Kidney (tissue), 14 donors: ENCODE measurements around the gene TNFRSF12A. TPM values are rescaled to one million over a fixed set of nuclear protein-coding genes. Genes with fewer than 3 reads are reported as not detected.

Experiments
- DNase-seq, 5 donors: peaks; one replicate each; pipeline ENCODE4 v3.0.0-alpha.2; 2013 to 2020
- FAIRE-seq: peaks from 2 replicates; lab custom pipeline; 2012; peaks lifted over from hg19 to GRCh38; lab: Jason Lieb, UNC
- H3K27ac ChIP-seq, 2 donors: one replicate each; pipeline ENCODE4 v1.7.0; 2013; ENCODE audit warnings: low read depth in 2 of 2, low read length in 2 of 2, inconsistent platforms in 1 of 2
- H3K27me3 ChIP-seq: one replicate; pipeline ENCODE4 v1.7.1; 2013; ENCODE audit warnings: low read length, inconsistent platforms; ENCODE audit not compliant: control insufficient read depth, insufficient read depth
- H3K36me3 ChIP-seq, 3 donors: one replicate each; pipeline versions ENCODE4 v1.7.0 to v1.7.1; 2013; ENCODE audit warnings: low read length in 3 of 3, control low read depth in 1 of 3, inconsistent platforms in 1 of 3; ENCODE audit not compliant: insufficient read depth in 3 of 3, control insufficient read depth in 2 of 3
- H3K4me1 ChIP-seq, 3 donors: one replicate each; pipeline versions ENCODE4 v1.7.0 to v1.7.1; 2013; ENCODE audit warnings: low read length in 3 of 3, inconsistent platforms in 1 of 3, low read depth in 1 of 3; ENCODE audit not compliant: control insufficient read depth in 2 of 3, insufficient read depth in 2 of 3
- H3K4me3 ChIP-seq, 3 donors: one replicate each; pipeline versions ENCODE4 v1.7.0 to v1.8.1; 2013; ENCODE audit warnings: low read length in 3 of 3, control low read depth in 1 of 3, inconsistent platforms in 1 of 3
- H3K9ac ChIP-seq, 3 donors: one replicate each; pipeline versions ENCODE4 v1.7.0 to v1.7.1; 2013; ENCODE audit warnings: low read length in 3 of 3, control low read depth in 1 of 3, inconsistent platforms in 1 of 3
- H3K9me3 ChIP-seq, 3 donors: one replicate each; pipeline versions ENCODE4 v1.7.0 to v1.7.1; 2013; ENCODE audit warnings: low read length in 3 of 3, control low read depth in 1 of 3, inconsistent platforms in 1 of 3; ENCODE audit not compliant: control insufficient read depth in 2 of 3, insufficient read depth in 1 of 3
- CTCF ChIP-seq: IDR thresholded peaks from 3 replicates; pipeline ENCODE4 v1.5.1; 2012; ENCODE audit warnings: mild to moderate bottlenecking, moderate library complexity, borderline replicate concordance; ENCODE audit not compliant: insufficient read depth; ENCODE audit errors: extremely low read depth
- intact Hi-C: fragments of 100-400 bp; cut with DNase I; formaldehyde crosslinking; loops from one replicate; pipeline ENCODE4 v1.11.1; 2022
- polyA plus RNA-seq: library from polyadenylated mRNA; stranded (reverse); fragments of 350-450 nt; fragmentation: Illumina TruSeq; extraction: RNeasy Lipid Tissue Mini Kit (QIAGEN cat#74804); gene quantifications from one replicate; pipeline ENCODE4 v1.2.3, GENCODE V29; 2014; ENCODE audit warnings: low read depth, low replicate concordance; ENCODE audit not compliant: insufficient read depth
- total RNA-seq: library from RNA; stranded (reverse); fragmentation: NEBNext Ultra II Directional; extraction: Animal tissue kit (Norgen Biotek cat#: 25700); gene quantifications from one replicate; pipeline ENCODE4 v1.2.1, GENCODE V29; 2021
- donor health status: control.
- donor health status: control.
- donor health status: control.
- donor health status: control.
- donor health status: control.
- donor health status: DM: yes; HTN: yes; CAD: no.
- donor health status: Normal renal cell carcinoma (clear cell type).

Gene TNFRSF12A
- total and polyA plus RNA-seq, 2 donors from 2014 or later, result 87.3 to 114 TPM

GRCh38 chr16:2996298-2996697 lies 23.9 kb upstream of the TNFRSF12A start:
- no peak for TF ChIP-seq CTCF
- Histone ChIP-seq H3K27me3 (no peaks in the 10 kb centered on the region), H3K36me3 (no peaks in the 10 kb centered on the region), H3K4me3 (no peak overlapping the region), H3K9ac (no peak overlapping the region), H3K9me3 (no peaks in the 10 kb centered on the region), H3K27ac (no peak overlapping the region), H3K4me1 (no peaks in the 10 kb centered on the region)
- no peak for FAIRE-seq
- intact Hi-C loops, result no loop called here
- DNase-seq, result no peak

- no peaks in the 10 kb centered on the region for H3K36me3 ChIP-seq
- H3K27me3 ChIP-seq, result no peaks in the 10 kb centered on the region
- H3K9me3 ChIP-seq, result no peaks in the 10 kb centered on the region
- no peak overlapping the region for H3K4me3 ChIP-seq
- FAIRE-seq (no peak), DNase-seq (no peak)
- H3K9ac ChIP-seq, result no peak overlapping the region
- H3K27ac ChIP-seq, result no peak overlapping the region
- no peak for TF ChIP-seq CTCF
- no peaks in the 10 kb centered on the region for H3K4me1 ChIP-seq
- intact Hi-C loops, result no loop called here
These were observed 20.2 kb upstream of the TNFRSF12A start for GRCh38 chr16:2999929-3000328.

- Histone ChIP-seq H3K9ac (no peak overlapping the region), H3K4me1 (no peaks in the 10 kb centered on the region), H3K27me3 (no peaks in the 10 kb centered on the region), H3K27ac (no peak overlapping the region), H3K4me3 (no peak overlapping the region), H3K36me3 (no peaks in the 10 kb centered on the region), H3K9me3 (no peaks in the 10 kb centered on the region)
- FAIRE-seq, result no peak
- no peak for DNase-seq
- intact Hi-C loops, result no loop called here
- TF ChIP-seq CTCF, result no peak
These were observed 19.6 kb upstream of the TNFRSF12A start for GRCh38 chr16:3000540-3000939.

- H3K27ac ChIP-seq, result no peak overlapping the region
- no peak for FAIRE-seq
- no peaks in the 10 kb centered on the region for H3K9me3 ChIP-seq
- H3K4me1 ChIP-seq, result no peaks in the 10 kb centered on the region
- intact Hi-C loops, result no loop called here
- no peaks in the 10 kb centered on the region for H3K36me3 ChIP-seq
- H3K4me3 ChIP-seq, result no peak overlapping the region
- TF ChIP-seq CTCF, result no peak
- DNase-seq, result no peak
- no peak overlapping the region for H3K9ac ChIP-seq
- no peaks in the 10 kb centered on the region for H3K27me3 ChIP-seq
These were observed 18.9 kb upstream of the TNFRSF12A start for GRCh38 chr16:3001316-3001715.
